Left forelimb (tissue), 1 donor: ENCODE measurements around the gene CEACAM5.
A peak's percentile ranks its signal among the peaks of the same experiment; 100 is the strongest.

ENCODE experiments used
- DNase-seq: peaks from one replicate; pipeline ENCODE4 v3.0.0-alpha.2; 2018; ENCODE audit warnings: low spot score

CEACAM5 gene

GRCh38 chr19:41700381-41701195 lies 7.8 kb upstream of the CEACAM5 start:
- peak; percentile 28 for DNase-seq

GRCh38 chr19:41701401-41702075 lies 6.9 kb upstream of the CEACAM5 start:
- DNase-seq = peak; percentile 36

- peak; percentile 51 for DNase-seq
Observed at GRCh38 chr19:41702171-41702651, 6.2 kb upstream of the CEACAM5 start.

- no peak for DNase-seq
Observed at GRCh38 chr19:41703602-41704293, 4.7 kb upstream of the CEACAM5 start.

- peak; percentile 65 for DNase-seq
Observed at GRCh38 chr19:41705393-41706174, 2.8 kb upstream of the CEACAM5 start.

GRCh38 chr19:41706741-41707501 lies 1.5 kb upstream of the CEACAM5 start:
- DNase-seq = peak; percentile 50

- DNase-seq = peak; percentile 28
Observed at GRCh38 chr19:41707502-41707812, 969 bp upstream of the CEACAM5 start.

- DNase-seq = peak; percentile 20
Observed at GRCh38 chr19:41707871-41708371, 505 bp upstream of the CEACAM5 start.

GRCh38 chr19:41709516-41709915 lies 1.1 kb downstream of the CEACAM5 start:
- peak; percentile 17 for DNase-seq

- DNase-seq = peak; percentile 18
Observed at GRCh38 chr19:41709951-41710645, 1.7 kb downstream of the CEACAM5 start.

GRCh38 chr19:41711376-41712261 lies 3.2 kb downstream of the CEACAM5 start:
- DNase-seq = peak; percentile 14

- peak; percentile 15 for DNase-seq
Observed at GRCh38 chr19:41714598-41714997, 6.2 kb downstream of the CEACAM5 start.

GRCh38 chr19:41718761-41719160 lies 10.3 kb downstream of the CEACAM5 start:
- DNase-seq = no peak

- no peak for DNase-seq
Observed at GRCh38 chr19:41720103-41720502, 11.7 kb downstream of the CEACAM5 start.

GRCh38 chr19:41726493-41726892 lies 18.1 kb downstream of the CEACAM5 start:
- no peak for DNase-seq

- no peak for DNase-seq
Observed at GRCh38 chr19:41734156-41734555, 25.7 kb downstream of the CEACAM5 start.

- no peak for DNase-seq
Observed at GRCh38 chr19:41734585-41734984, 26.2 kb downstream of the CEACAM5 start.

GRCh38 chr19:41735071-41735600 lies 26.7 kb downstream of the CEACAM5 start:
- DNase-seq = no peak

- no peak for DNase-seq
Observed at GRCh38 chr19:41739361-41739760, 30.9 kb downstream of the CEACAM5 start.
